ENCODE data around the gene CAMK1D. TPM values are rescaled to one million over a fixed set of nuclear protein-coding genes. Genes with fewer than 3 reads are reported as not detected.

CAMK1D gene
- total and polyA plus RNA-seq, 10 of the 15 experiments (the other 5 are each of a cell fraction or from before 2014, with no cell fraction given), result 2.1 to 35.5 (median 14.7) TPM

- TSS peak; percentile 37 for BruUV-seq (replicated peaks)
- Histone ChIP-seq H3K4me3 (no peak overlapping the region), H3K79me2 (ENCODE audit: control insufficient read depth, insufficient read depth, low read length) (no peaks in the 10 kb centered on the region; the same call in 1 of the 2 replicates), H4K20me1 (ENCODE audit: control insufficient read depth, insufficient read depth) (no peaks in the 10 kb centered on the region; the same call in 1 of the 2 replicates), H2AFZ (ENCODE audit: control insufficient read depth, low read depth, low read length) (no peak overlapping the region), H3K9ac (ENCODE audit: control insufficient read depth, insufficient read depth, low read length) (no peak overlapping the region), H3K4me1 (ENCODE audit: control insufficient read depth, insufficient read depth, low read length) (no peaks in the 10 kb centered on the region), H3K27ac (ENCODE audit: control insufficient read depth, insufficient read depth) (no peak overlapping the region), H3K9me3 (replicated peaks; ENCODE audit: control insufficient read depth, insufficient read depth, low read length) (no peaks in the 10 kb centered on the region; the same call in 2 of the 3 replicates), H3K36me3 (ENCODE audit: control insufficient read depth in 2 of 2, insufficient read depth in 2 of 2, low read length in 1 of 2) (no peaks in the 10 kb centered on the region), H3K4me2 (ENCODE audit: control insufficient read depth, insufficient read depth) (no peak overlapping the region), H3K27me3 (replicated peaks in 1 of 2; ENCODE audit: control insufficient read depth in 2 of 2, insufficient read depth in 2 of 2, low read length in 1 of 2) (no peaks in the 10 kb centered on the region)
- RAD21 ChIA-PET (ENCODE audit: unreplicated experiment), result no interaction called here
- WGBS (ENCODE audit: insufficient coverage, insufficient replicate concordance, low lambda C conversion rate, missing lambda C conversion rate), result 95% methylated on average over 13 of the region's 13 CpGs
- POLR2A ChIA-PET, result interaction anchor here (0.5 to 0.6 kb wide), 2 partner anchors 63 to 121 kb away, joined by 3 read pairs; no protein-coding TSS in a partner anchor
- FAIRE-seq (no peak), ATAC-seq (no peak), DNase-seq (ENCODE audit: low read depth, low spot score) (no peak)
- CTCF ChIA-PET, result no interaction called here
- TF ChIP-seq FOXM1 (IDR thresholded peaks at IDR 0.05; ENCODE audit: low read depth, low read length) (no peak), RCOR1 (conservative IDR thresholded peaks at IDR 0.05; ENCODE audit: low read depth, low read length) (no peak), ZNF24 (IDR thresholded peaks at IDR 0.05) (peak; percentile 96), CEBPB (IDR thresholded peaks at IDR 0.05; ENCODE audit: borderline replicate concordance in 1 of 2, low read depth in 2 of 2, low read length in 2 of 2) (no peak)
- SMC1A ChIA-PET (ENCODE audit: uncharacterized antibody, unreplicated experiment), result interaction anchor here (1.1 kb wide), 2 partner anchors 12 to 56 kb away, joined by 3 to 4 read pairs; no protein-coding TSS in a partner anchor
- in situ Hi-C loops (cut with MboI) (no loop called here), intact Hi-C loops (cut with micrococcal nuclease; ENCODE audit: unreplicated experiment) (no loop called here)
Observed at GRCh38 chr10:12432402-12433189, 83.2 kb downstream of the CAMK1D start.

- ATAC-seq, result no peak
- DNase-seq (ENCODE audit: low read depth, low spot score), result no peak
- H4K20me1 ChIP-seq (ENCODE audit: control insufficient read depth, insufficient read depth), result no peaks in the 10 kb centered on the region; the same call in 1 of the 2 replicates
- no peak overlapping the region for H3K9ac ChIP-seq (ENCODE audit: control insufficient read depth, insufficient read depth, low read length)
- H3K36me3 ChIP-seq (ENCODE audit: control insufficient read depth in 2 of 2, insufficient read depth in 2 of 2, low read length in 1 of 2), result no peaks in the 10 kb centered on the region
- no peak overlapping the region for H3K4me2 ChIP-seq (ENCODE audit: control insufficient read depth, insufficient read depth)
- no peak overlapping the region for H2AFZ ChIP-seq (ENCODE audit: control insufficient read depth, low read depth, low read length)
- intact Hi-C loops (cut with micrococcal nuclease; ENCODE audit: unreplicated experiment), result no loop called here
- WGBS (ENCODE audit: insufficient coverage, insufficient replicate concordance, low lambda C conversion rate, missing lambda C conversion rate), result 73% methylated on average over 6 of the region's 6 CpGs
- no peak for FAIRE-seq
- H3K79me2 ChIP-seq (ENCODE audit: control insufficient read depth, insufficient read depth, low read length), result no peaks in the 10 kb centered on the region; the same call in none of the 2 replicates
- TF ChIP-seq SMAD1 (IDR thresholded peaks at IDR 0.05; ENCODE audit: low read depth, partially characterized antibody) (no peak), WRNIP1 (IDR thresholded peaks at IDR 0.05; ENCODE audit: borderline replicate concordance, low read depth, low read length) (no peak), NR2C1 (IDR thresholded peaks at IDR 0.05) (no peak), ATF7 (IDR thresholded peaks at IDR 0.05; ENCODE audit: low read depth) (no peak), EGR1 (IDR thresholded peaks at IDR 0.05; ENCODE audit: borderline replicate concordance in 1 of 2, low read depth in 2 of 2, low read length in 2 of 2) (no peak), PBX3 (IDR thresholded peaks at IDR 0.05; ENCODE audit: insufficient replicate concordance, low read depth, low read length) (no peak)
- H3K9me3 ChIP-seq (replicated peaks; ENCODE audit: control insufficient read depth, insufficient read depth, low read length), result peaks cover under 1% of the 10 kb centered on the region; the same call in 1 of the 3 replicates
- H3K27ac ChIP-seq (ENCODE audit: control insufficient read depth, insufficient read depth), result no peak overlapping the region
- H3K4me3 ChIP-seq, result no peak overlapping the region
- ChIA-PET RAD21 (ENCODE audit: unreplicated experiment) (no interaction called here), POLR2A (interaction anchor here (0.5 kb wide), 1 partner anchor 79 kb away, joined by 5 read pairs; no protein-coding TSS in a partner anchor), CTCF (interaction anchor here (0.7 kb wide), 1 partner anchor 9 kb away, joined by 3 read pairs; no protein-coding TSS in a partner anchor), SMC1A (ENCODE audit: uncharacterized antibody, unreplicated experiment) (interaction anchor here (1.0 to 1.1 kb wide), 2 partner anchors 14 to 15 kb away, joined by 4 read pairs; no protein-coding TSS in a partner anchor)
- in situ Hi-C loops (cut with MboI), result no loop called here
- H3K4me1 ChIP-seq (ENCODE audit: control insufficient read depth, insufficient read depth, low read length), result no peaks in the 10 kb centered on the region
- H3K27me3 ChIP-seq (replicated peaks in 1 of 2; ENCODE audit: control insufficient read depth in 2 of 2, insufficient read depth in 2 of 2, low read length in 1 of 2), result no peaks in the 10 kb centered on the region
- no TSS peak for BruUV-seq (replicated peaks)
Observed at GRCh38 chr10:12434277-12434676, 84.9 kb downstream of the CAMK1D start.

Data from GM12878 (cell line).